GM12878 (cell line): ENCODE measurements around the gene KIF17. TPM values are rescaled to one million over a fixed set of nuclear protein-coding genes. Genes with fewer than 3 reads are reported as not detected.

Experiments used
- ATAC-seq: fragments of 200-7000 bp; cut with Tn5 transposase; 3 replicates; pipeline ENCODE4 v1.9.1; 2020; ENCODE audit warnings: mild to moderate bottlenecking, moderate library complexity
- BruUV-seq: library from RNA; stranded (reverse); fragments of 400-500 nt; replicated peaks from 2 replicates; lab custom pipeline; 2021; lab: Mats Ljungman, UMichigan
- CTCF ChIA-PET: fragments of 300-600 bp; sonication (Branson Sonifier 250); formaldehyde crosslinking; extraction: SDS; loops from one replicate; lab custom pipeline; 2021; ENCODE audit warnings: inconsistent platforms; lab: Yijun Ruan, JAX
- POLR2A ChIA-PET: fragments of 350-600 bp; formaldehyde crosslinking; extraction: SDS; loops from one replicate; lab custom pipeline; 2021; ENCODE audit warnings: inconsistent platforms; lab: Charles Lee
- RAD21 ChIA-PET: fragments of 300-600 bp; sonication (Branson Sonifier 250); formaldehyde crosslinking; loops from one replicate; lab custom pipeline; 2023; ENCODE audit warnings: antibody characterized with exemption; ENCODE audit not compliant: unreplicated experiment; lab: Charles Lee
- SMC1A ChIA-PET: fragments of 300-600 bp; sonication (Branson Sonifier 250); formaldehyde crosslinking; loops from one replicate; lab custom pipeline; 2023; ENCODE audit not compliant: unreplicated experiment, uncharacterized antibody; lab: Charles Lee
- DNase-seq: peaks from one replicate; pipeline ENCODE4 v3.0.0-alpha.2; 2011; ENCODE audit warnings: low read depth, low spot score
- FAIRE-seq: peaks from 3 replicates; lab custom pipeline; 2011; peaks lifted over from hg19 to GRCh38; lab: Jason Lieb, UNC
- H2AFZ ChIP-seq: 2 replicates; pipeline ENCODE4 v1.6.0; 2011; ENCODE audit warnings: low read depth, low read length, control low read depth; ENCODE audit not compliant: control insufficient read depth
- H3K27ac ChIP-seq: 2 replicates; pipeline ENCODE4 v1.5.1; 2011; ENCODE audit warnings: control low read depth; ENCODE audit not compliant: control insufficient read depth, insufficient read depth
- H3K27me3 ChIP-seq, 2 experiments: replicated peaks in 1 of 2; 2 replicates each; pipeline versions ENCODE4 v1.6.0 to v1.6.1; 2011; ENCODE audit warnings: low read length in 1 of 2; ENCODE audit not compliant: control insufficient read depth in 2 of 2, insufficient read depth in 2 of 2
- H3K36me3 ChIP-seq, 2 experiments: 2 replicates each; pipeline ENCODE4 v1.5.1; 2011; ENCODE audit warnings: low read length in 1 of 2; ENCODE audit not compliant: control insufficient read depth in 2 of 2, insufficient read depth in 2 of 2
- H3K4me1 ChIP-seq: 2 replicates; pipeline ENCODE4 v1.6.1; 2011; ENCODE audit warnings: mild to moderate bottlenecking, low read length, moderate library complexity, mixed read lengths; ENCODE audit not compliant: control insufficient read depth, insufficient read depth
- H3K4me2 ChIP-seq: 2 replicates; pipeline ENCODE4 v1.6.0; 2011; ENCODE audit warnings: control low read depth; ENCODE audit not compliant: control insufficient read depth, insufficient read depth
- H3K4me3 ChIP-seq: fragments of 200-600 bp; sonication (generic); 2 replicates; pipeline ENCODE4 v1.5.1; 2016
- H3K79me2 ChIP-seq: 2 replicates; pipeline ENCODE4 v1.6.0; 2011; ENCODE audit warnings: low read length; ENCODE audit not compliant: control insufficient read depth, insufficient read depth
- H3K9ac ChIP-seq: 2 replicates; pipeline ENCODE4 v1.8.0; 2011; ENCODE audit warnings: low read length, control low read depth, mixed read lengths; ENCODE audit not compliant: control insufficient read depth, insufficient read depth
- H3K9me3 ChIP-seq: replicated peaks from 3 replicates; pipeline ENCODE4 v1.5.1; 2011; ENCODE audit warnings: mild to moderate bottlenecking, low read length; ENCODE audit not compliant: control insufficient read depth, insufficient read depth
- H4K20me1 ChIP-seq: 2 replicates; pipeline ENCODE4 v1.6.0; 2011; ENCODE audit not compliant: control insufficient read depth, insufficient read depth
- CBX3 ChIP-seq: fragments of 200-600 bp; sonication (generic); IDR thresholded peaks from 2 replicates; pipeline ENCODE4 v1.6.1; 2016; ENCODE audit warnings: low read depth, borderline replicate concordance
- GABPA ChIP-seq: IDR thresholded peaks from 2 replicates; pipeline ENCODE4 v1.6.1; 2014; ENCODE audit warnings: antibody characterized with exemption, low read depth, mild to moderate bottlenecking, inconsistent platforms
- MYB ChIP-seq: fragments of 150-350 bp; IDR thresholded peaks from 2 replicates; pipeline ENCODE4 v1.6.1; 2014; ENCODE audit warnings: mild to moderate bottlenecking, low read depth, low read length, borderline replicate concordance
- PML ChIP-seq: IDR thresholded peaks from 2 replicates; pipeline ENCODE4 v1.6.1; 2012; ENCODE audit warnings: low read length, inconsistent platforms
- SMAD1 ChIP-seq: fragments of 450-650 bp; IDR thresholded peaks from 2 replicates; pipeline ENCODE4 v1.6.1; 2018; ENCODE audit warnings: mild to moderate bottlenecking, low read depth; ENCODE audit not compliant: partially characterized antibody
- SMARCA5 ChIP-seq: fragments of 450-650 bp; IDR thresholded peaks from 2 replicates; pipeline ENCODE4 v1.6.1; 2017; ENCODE audit warnings: mild to moderate bottlenecking
- SMC3 ChIP-seq: IDR thresholded peaks from 2 replicates; pipeline ENCODE4 v1.6.1; 2011; ENCODE audit warnings: low read length, improper control_type of control experiment, borderline replicate concordance
- ZNF207 ChIP-seq: fragments of 450-650 bp; IDR thresholded peaks from 2 replicates; pipeline ENCODE4 v1.6.1; 2014; ENCODE audit warnings: antibody characterized with exemption, mild to moderate bottlenecking, borderline replicate concordance
- ZNF274 ChIP-seq: IDR thresholded peaks from one replicate; pipeline ENCODE4 v1.8.0; 2011; ENCODE audit not compliant: insufficient read length, insufficient read depth
- ZNF384 ChIP-seq: IDR thresholded peaks from 2 replicates; pipeline ENCODE4 v1.6.1; 2012; ENCODE audit warnings: low read depth, mild to moderate bottlenecking, low read length, improper control_type of control experiment, borderline replicate concordance
- ZZZ3 ChIP-seq: IDR thresholded peaks from 2 replicates; pipeline ENCODE4 v1.6.1; 2011; ENCODE audit warnings: low read depth; ENCODE audit not compliant: control insufficient read depth, insufficient read length
- WGBS: methylation state at CpG from one replicate; pipeline ENCODE4 v1.1.6; 2016; ENCODE audit warnings: low lambda C conversion rate; ENCODE audit not compliant: insufficient replicate concordance, insufficient coverage; ENCODE audit errors: missing lambda C conversion rate; 5-methylcytosine and 5-hydroxymethylcytosine counted together
- in situ Hi-C: fragments of 300-500 bp; cut with MboI; formaldehyde crosslinking; loops from 9 replicates; pipeline ENCODE4 v1.14.3; 2018; ENCODE audit warnings: mixed read lengths
- intact Hi-C: fragments of 100-400 bp; cut with micrococcal nuclease; formaldehyde crosslinking; loops from one replicate; pipeline ENCODE4 v1.14.2; 2022; ENCODE audit not compliant: unreplicated experiment
- polyA plus RNA-seq, 11 experiments: library from polyadenylated mRNA; depleted of rRNA in 4 of 11; unstranded in 6 of 11; stranded (reverse) in 5 of 11; fragments of >200 nt; fragmentation: Nextera tagmentation in 4 of 11; fragmentation: Illumina TruSeq in 1 of 11; extraction: Ambion mirVana in 4 of 11; extraction: Trizol in 1 of 11; gene quantifications; 1 replicate in 1 of 11; 2 replicates in 10 of 11; pipeline versions ENCODE4 v1.2.1 to v1.2.3, GENCODE V29; 2011 to 2016; ENCODE audit warnings: inconsistent platforms in 2 of 11, missing spikeins in 2 of 11, low read depth in 1 of 11
- total RNA-seq, 4 experiments: library from RNA; depleted of rRNA in 3 of 4; stranded (reverse); fragments of >200 nt in 3 of 4; fragmentation: Illumina TruSeq in 1 of 4; extraction: Trizol in 1 of 4; gene quantifications; 2 replicates each; pipeline versions ENCODE4 v1.2.1 to v1.2.3, GENCODE V29; 2013 to 2021
- TF ChIP-seq, protein P1 (sequence below): fragments of 450-650 bp; IDR thresholded peaks from 2 replicates; pipeline ENCODE4 v1.6.1; 2016; ENCODE audit warnings: mild to moderate bottlenecking
- TF ChIP-seq, protein P2 (sequence below): fragments of 450-650 bp; IDR thresholded peaks from 2 replicates; pipeline ENCODE4 v1.6.1; 2017; ENCODE audit warnings: borderline replicate concordance

KIF17 gene
- total and polyA plus RNA-seq, 10 of the 15 experiments (the other 5 are each of a cell fraction or from before 2014, with no cell fraction given) = 0.01 to 0.10 (median 0.03) TPM; not detected in 7

DNA sequence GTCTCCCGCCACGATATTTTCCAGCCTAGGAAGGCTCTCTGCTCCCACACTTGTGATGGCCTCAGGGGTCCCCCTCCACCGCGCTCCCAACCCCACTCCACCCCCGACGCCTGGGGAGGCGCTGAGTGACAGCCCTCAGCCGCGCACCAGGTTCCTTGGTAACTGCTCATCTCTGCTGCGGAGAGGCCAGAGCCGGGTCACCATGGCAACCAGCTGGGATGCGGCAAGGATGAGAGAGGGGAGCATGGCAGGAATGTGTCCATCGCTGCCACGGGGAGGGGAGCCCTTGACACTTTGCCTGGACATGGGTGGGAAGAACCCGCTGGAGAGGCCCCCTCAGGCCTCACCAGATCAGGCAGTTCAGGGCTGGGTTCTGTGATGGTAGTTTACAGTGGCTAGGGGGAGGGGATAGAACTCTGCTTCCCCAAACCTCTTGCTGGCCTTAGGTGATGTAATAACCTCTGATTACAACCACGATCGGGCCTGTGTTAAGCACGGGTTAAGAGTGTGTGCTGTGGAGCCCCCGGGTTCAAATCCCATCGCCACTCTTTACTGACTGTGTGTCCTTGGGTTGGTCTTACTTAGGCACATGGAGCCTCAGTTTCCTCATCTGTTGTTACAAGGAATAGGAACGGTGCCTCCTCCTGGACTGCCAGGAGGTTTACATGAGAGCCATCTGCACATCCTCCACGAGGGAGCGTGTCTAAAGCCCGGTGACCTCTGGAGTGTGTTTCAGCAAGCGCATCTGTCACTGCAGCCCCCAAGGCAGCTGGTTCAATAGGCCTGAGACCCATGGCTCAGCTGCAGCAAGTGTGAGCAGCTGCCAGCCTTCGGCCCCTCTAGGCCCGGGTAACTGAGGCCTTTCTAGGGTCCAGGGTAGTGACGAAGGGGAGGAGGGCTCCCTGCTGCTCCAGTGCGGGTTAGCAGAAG is 6.3 kb downstream of the KIF17 start:
- Histone ChIP-seq H2AFZ (no peak overlapping the region), H3K4me2 (no peak overlapping the region), H3K36me3 (no peaks in the 10 kb centered on the region), H3K4me1 (no peaks in the 10 kb centered on the region), H3K27me3 (no peaks in the 10 kb centered on the region; a peak in 1 of 4 replicates), H3K79me2 (no peaks in the 10 kb centered on the region), H4K20me1 (no peaks in the 10 kb centered on the region), H3K9me3 (no peaks in the 10 kb centered on the region), H3K4me3 (no peak overlapping the region), H3K27ac (no peak overlapping the region), H3K9ac (no peak overlapping the region)
- WGBS = 55% methylated on average over 28 of the region's 29 CpGs
- ChIA-PET CTCF (no interaction called here), RAD21 (no interaction called here), POLR2A (no interaction called here), SMC1A (no interaction called here)
- no peak for TF ChIP-seq ZNF207
- no peak for TF ChIP-seq ZNF384
- ATAC-seq (no peak), DNase-seq (no peak), FAIRE-seq (no peak)
- intact Hi-C loops (no loop called here), in situ Hi-C loops (no loop called here)
- BruUV-seq = no TSS peak

DNA sequence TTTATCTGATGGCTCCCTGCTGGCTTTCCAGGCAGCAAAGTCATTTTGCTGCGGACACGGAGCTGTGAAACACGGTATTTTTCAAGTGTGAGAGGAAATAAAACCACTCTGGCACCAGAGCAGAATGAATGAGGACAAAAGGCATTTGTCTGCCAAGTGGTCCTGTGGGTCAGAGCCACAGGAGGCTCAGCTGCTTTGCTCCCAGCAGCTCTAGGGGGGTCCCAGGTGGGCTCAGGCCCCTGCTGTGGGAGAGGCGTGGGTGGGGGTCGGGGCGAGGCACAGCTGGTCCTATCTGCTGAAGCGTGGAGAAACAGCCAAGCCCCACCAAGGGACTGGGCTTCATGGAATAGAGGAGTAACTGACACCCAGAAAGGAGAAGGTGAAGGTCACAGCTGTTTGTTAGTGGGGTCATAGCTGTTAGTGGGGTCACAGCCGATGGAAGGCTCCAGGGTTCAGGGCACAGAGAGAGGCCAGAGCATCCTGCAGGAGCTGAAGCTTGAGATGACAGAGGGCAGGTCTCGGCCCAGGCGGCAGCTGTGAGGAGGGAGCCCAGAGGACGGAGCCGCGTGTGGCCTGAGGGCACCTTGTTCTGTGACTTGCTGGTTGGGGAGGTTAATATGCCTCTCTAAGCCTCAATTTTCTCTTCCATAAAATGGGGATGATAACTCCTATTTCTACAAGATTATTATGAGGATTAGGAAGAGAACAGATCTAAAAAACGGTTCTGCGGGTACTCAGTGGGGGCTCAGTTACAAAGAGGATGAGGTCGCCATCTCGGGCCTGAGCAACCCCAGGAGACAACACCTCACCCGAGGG is 7.1 kb downstream of the KIF17 start:
- Histone ChIP-seq H3K9me3 (no peaks in the 10 kb centered on the region), H4K20me1 (no peaks in the 10 kb centered on the region), H3K4me1 (no peaks in the 10 kb centered on the region), H3K4me2 (no peak overlapping the region), H3K27me3 (no peaks in the 10 kb centered on the region; a peak in 1 of 4 replicates), H3K4me3 (no peak overlapping the region), H3K9ac (no peak overlapping the region), H3K27ac (no peak overlapping the region), H3K36me3 (no peaks in the 10 kb centered on the region), H2AFZ (no peak overlapping the region), H3K79me2 (no peaks in the 10 kb centered on the region)
- TF ChIP-seq CBX3 = no peak
- TF ChIP-seq, protein P1, sequence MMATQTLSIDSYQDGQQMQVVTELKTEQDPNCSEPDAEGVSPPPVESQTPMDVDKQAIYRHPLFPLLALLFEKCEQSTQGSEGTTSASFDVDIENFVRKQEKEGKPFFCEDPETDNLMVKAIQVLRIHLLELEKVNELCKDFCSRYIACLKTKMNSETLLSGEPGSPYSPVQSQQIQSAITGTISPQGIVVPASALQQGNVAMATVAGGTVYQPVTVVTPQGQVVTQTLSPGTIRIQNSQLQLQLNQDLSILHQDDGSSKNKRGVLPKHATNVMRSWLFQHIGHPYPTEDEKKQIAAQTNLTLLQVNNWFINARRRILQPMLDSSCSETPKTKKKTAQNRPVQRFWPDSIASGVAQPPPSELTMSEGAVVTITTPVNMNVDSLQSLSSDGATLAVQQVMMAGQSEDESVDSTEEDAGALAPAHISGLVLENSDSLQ = no peak
- TF ChIP-seq SMAD1 = no peak
- TF ChIP-seq, protein P2, sequence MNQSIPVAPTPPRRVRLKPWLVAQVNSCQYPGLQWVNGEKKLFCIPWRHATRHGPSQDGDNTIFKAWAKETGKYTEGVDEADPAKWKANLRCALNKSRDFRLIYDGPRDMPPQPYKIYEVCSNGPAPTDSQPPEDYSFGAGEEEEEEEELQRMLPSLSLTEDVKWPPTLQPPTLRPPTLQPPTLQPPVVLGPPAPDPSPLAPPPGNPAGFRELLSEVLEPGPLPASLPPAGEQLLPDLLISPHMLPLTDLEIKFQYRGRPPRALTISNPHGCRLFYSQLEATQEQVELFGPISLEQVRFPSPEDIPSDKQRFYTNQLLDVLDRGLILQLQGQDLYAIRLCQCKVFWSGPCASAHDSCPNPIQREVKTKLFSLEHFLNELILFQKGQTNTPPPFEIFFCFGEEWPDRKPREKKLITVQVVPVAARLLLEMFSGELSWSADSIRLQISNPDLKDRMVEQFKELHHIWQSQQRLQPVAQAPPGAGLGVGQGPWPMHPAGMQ = no peak
- TF ChIP-seq PML = no peak
- no peak for TF ChIP-seq ZNF274
- no peak for TF ChIP-seq SMC3
- no peak for TF ChIP-seq ZZZ3
- no peak for TF ChIP-seq GABPA
- TF ChIP-seq SMARCA5 = no peak
- TF ChIP-seq MYB = no peak
- no peak for DNase-seq
- SMC1A ChIA-PET = no interaction called here
- WGBS = 29% methylated on average over 18 of the region's 18 CpGs
- POLR2A ChIA-PET = no interaction called here
- RAD21 ChIA-PET = no interaction called here
- no peak for FAIRE-seq
- in situ Hi-C loops = no loop called here
- ATAC-seq = no peak
- BruUV-seq = no TSS peak
- intact Hi-C loops = no loop called here
- CTCF ChIA-PET = no interaction called here
